Left ventricle myocardium inferior (tissue), 1 donor: ENCODE results near the gene PCNX2. TPM values are rescaled to one million over a fixed set of nuclear protein-coding genes. Genes with fewer than 3 reads are reported as not detected.

ENCODE experiments used
- DNase-seq: peaks from one replicate; pipeline ENCODE4 v3.0.0-alpha.2; 2020
- H3K27ac ChIP-seq: fragments of 200-600 bp; replicated peaks from 2 replicates; pipeline ENCODE4 v1.8.0; 2021
- H3K27me3 ChIP-seq: fragments of 200-600 bp; 2 replicates; pipeline ENCODE4 v1.8.0; 2021; ENCODE audit warnings: low read depth
- H3K36me3 ChIP-seq: fragments of 200-600 bp; 2 replicates; pipeline ENCODE4 v1.8.0; 2021
- H3K4me1 ChIP-seq: fragments of 200-600 bp; 2 replicates; pipeline ENCODE4 v1.8.0; 2021
- H3K4me3 ChIP-seq: fragments of 200-600 bp; 2 replicates; pipeline ENCODE4 v1.8.0; 2021; ENCODE audit warnings: mild to moderate bottlenecking, moderate library complexity
- H3K9me3 ChIP-seq: fragments of 200-600 bp; replicated peaks from 2 replicates; pipeline ENCODE4 v1.8.0; 2021
- CTCF ChIP-seq: fragments of 200-600 bp; IDR thresholded peaks from 2 replicates; pipeline ENCODE4 v1.8.0; 2021; ENCODE audit warnings: antibody characterized with exemption, mild to moderate bottlenecking, borderline replicate concordance
- intact Hi-C: fragments of 100-400 bp; cut with micrococcal nuclease; formaldehyde crosslinking; loops from one replicate; pipeline ENCODE4 v1.11.0; 2022
- total RNA-seq: library from RNA; stranded (reverse); fragmentation: NEBNext Ultra II Directional; extraction: Animal tissue kit (Norgen Biotek cat#: 25700); gene quantifications from one replicate; pipeline ENCODE4 v1.2.1, GENCODE V29; 2021
- donor health status: DM: no; HTN: yes; CAD: no; lungs with severe emphysema.

Gene PCNX2
- total RNA-seq, 1 donor from 2014 or later, result 0.82 TPM

DNA sequence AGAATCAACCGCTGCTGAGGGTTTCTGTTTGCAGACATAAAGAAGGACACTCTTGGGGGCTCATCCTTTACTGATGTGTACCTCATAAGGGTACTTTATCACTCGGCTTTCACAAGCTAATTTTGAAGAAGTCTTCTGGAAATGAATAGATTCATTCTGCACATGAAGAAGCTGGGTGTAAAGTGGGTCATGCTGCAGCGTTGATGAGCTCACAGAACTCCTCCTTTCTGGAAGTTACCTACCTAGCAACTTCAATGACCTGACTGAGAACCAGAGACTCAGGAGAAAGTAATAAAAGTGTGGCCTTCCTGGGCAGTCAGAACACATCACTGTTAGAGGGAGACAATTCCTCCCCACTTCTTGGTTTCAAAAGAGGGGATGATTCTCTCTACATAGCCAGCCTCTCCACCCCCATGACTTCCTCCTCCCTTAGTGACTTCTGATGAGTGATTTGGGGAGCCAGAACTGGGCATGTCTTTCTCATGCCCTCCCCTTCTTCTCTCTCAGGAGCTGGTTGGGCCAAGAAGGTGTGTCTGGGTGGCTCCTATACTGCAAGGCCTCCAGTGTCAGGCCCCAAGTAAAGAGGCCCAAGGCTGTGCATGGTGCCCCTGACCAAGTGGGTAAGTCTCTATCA, 27.0 kb downstream of the PCNX2 start:
- DNase-seq, result no peak
- Histone ChIP-seq H3K27ac (no peak overlapping the region), H3K9me3 (no peaks in the 10 kb centered on the region), H3K36me3 (no peaks in the 10 kb centered on the region), H3K4me1 (no peaks in the 10 kb centered on the region), H3K4me3 (no peak overlapping the region), H3K27me3 (no peaks in the 10 kb centered on the region)
- TF ChIP-seq CTCF, result no peak
- intact Hi-C loops, result no loop called here

DNA sequence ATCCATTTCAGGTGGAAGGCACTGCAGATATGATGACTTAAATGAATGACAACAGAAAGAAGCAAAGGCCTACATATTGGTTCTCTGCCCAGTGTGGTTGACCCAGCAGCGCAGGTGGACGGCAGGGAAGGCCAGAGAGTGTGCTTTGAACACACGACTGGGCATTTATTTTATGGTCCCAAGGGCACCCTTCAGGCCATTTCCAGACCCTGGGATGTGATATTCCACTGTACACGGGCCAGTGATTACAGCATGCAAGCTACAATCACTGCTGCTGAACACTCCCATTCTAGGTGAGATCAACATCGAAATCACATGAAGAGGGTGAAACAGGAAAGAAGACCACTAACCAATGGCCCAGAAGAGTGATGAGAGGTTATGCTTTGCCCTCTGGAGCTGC, 33.8 kb downstream of the PCNX2 start:
- no peak for TF ChIP-seq CTCF
- H3K9me3 ChIP-seq, result no peaks in the 10 kb centered on the region
- no peak overlapping the region for H3K4me3 ChIP-seq
- no peaks in the 10 kb centered on the region for H3K4me1 ChIP-seq
- DNase-seq, result no peak
- no peaks in the 10 kb centered on the region for H3K27me3 ChIP-seq
- intact Hi-C loops, result no loop called here
- H3K27ac ChIP-seq, result no peak overlapping the region
- H3K36me3 ChIP-seq, result no peaks in the 10 kb centered on the region

GRCh38 chr1:233261206-233261605, 34.3 kb downstream of the PCNX2 start:
- Histone ChIP-seq H3K27me3 (no peaks in the 10 kb centered on the region), H3K4me1 (no peaks in the 10 kb centered on the region), H3K9me3 (no peaks in the 10 kb centered on the region), H3K4me3 (no peak overlapping the region), H3K27ac (no peak overlapping the region), H3K36me3 (no peaks in the 10 kb centered on the region)
- no peak for TF ChIP-seq CTCF
- no peak for DNase-seq
- intact Hi-C loops, result no loop called here

- intact Hi-C loops, result no loop called here
- Histone ChIP-seq H3K27me3 (no peaks in the 10 kb centered on the region), H3K4me1 (no peaks in the 10 kb centered on the region), H3K27ac (no peak overlapping the region), H3K9me3 (no peaks in the 10 kb centered on the region), H3K36me3 (no peaks in the 10 kb centered on the region), H3K4me3 (no peak overlapping the region)
- no peak for DNase-seq
- TF ChIP-seq CTCF, result no peak
These were observed 37.7 kb downstream of the PCNX2 start for GRCh38 chr1:233257786-233258185.

GRCh38 chr1:233256789-233257188, 38.7 kb downstream of the PCNX2 start:
- Histone ChIP-seq H3K27ac (no peak overlapping the region), H3K27me3 (no peaks in the 10 kb centered on the region), H3K4me3 (no peak overlapping the region), H3K4me1 (peaks cover 4% of the 10 kb centered on the region), H3K36me3 (no peaks in the 10 kb centered on the region), H3K9me3 (no peaks in the 10 kb centered on the region)
- intact Hi-C loops, result no loop called here
- DNase-seq, result no peak
- TF ChIP-seq CTCF, result no peak
